Coronary artery (tissue), 2 donors: ENCODE data around the gene RNPS1.

Source experiments
- DNase-seq: peaks from one replicate; pipeline ENCODE4 v3.0.0-alpha.2; 2017; ENCODE audit warnings: low spot score
- H3K27ac ChIP-seq, 2 donors: fragments of 200-600 bp; sonication (generic); one replicate each; pipeline ENCODE4 v1.5.1; 2016 to 2019
- H3K4me3 ChIP-seq: fragments of 200-600 bp; sonication (generic); 2 replicates; pipeline ENCODE4 v1.5.1; 2016; ENCODE audit warnings: mild to moderate bottlenecking, moderate library complexity
- CTCF ChIP-seq: fragments of 200-600 bp; sonication (generic); IDR thresholded peaks from one replicate; pipeline ENCODE4 v1.5.1; 2019; ENCODE audit warnings: antibody characterized with exemption

RNPS1 gene

DNA sequence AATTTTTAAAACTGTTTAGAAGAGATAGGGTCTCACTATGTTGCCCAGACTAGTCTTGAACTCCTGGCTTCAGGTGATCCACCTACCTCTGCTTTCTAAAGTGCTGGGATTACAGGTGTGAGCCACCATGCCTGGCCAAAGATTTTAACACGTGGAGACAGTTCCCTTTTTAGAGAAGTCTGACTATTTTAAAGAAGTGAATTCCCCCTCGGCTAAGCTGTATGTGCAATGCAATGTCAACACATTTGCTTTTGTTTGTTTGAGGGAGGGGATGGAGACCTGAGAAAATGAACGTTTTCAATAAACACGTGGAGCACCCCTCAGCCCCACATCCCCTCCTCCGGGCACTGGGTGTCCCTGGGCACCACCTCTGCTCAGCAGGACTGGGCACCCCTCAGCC, 14.3 kb upstream of the RNPS1 start:
- H3K4me3 ChIP-seq: no peak overlapping the region
- H3K27ac ChIP-seq: no peak overlapping the region
- DNase-seq: no peak
- TF ChIP-seq CTCF: no peak

- no peak for DNase-seq
- Histone ChIP-seq H3K4me3 (no peak overlapping the region), H3K27ac (no peak overlapping the region)
- TF ChIP-seq CTCF: no peak
Measured at GRCh38 chr16:2280981-2281542, 13.1 kb upstream of the RNPS1 start.

DNA sequence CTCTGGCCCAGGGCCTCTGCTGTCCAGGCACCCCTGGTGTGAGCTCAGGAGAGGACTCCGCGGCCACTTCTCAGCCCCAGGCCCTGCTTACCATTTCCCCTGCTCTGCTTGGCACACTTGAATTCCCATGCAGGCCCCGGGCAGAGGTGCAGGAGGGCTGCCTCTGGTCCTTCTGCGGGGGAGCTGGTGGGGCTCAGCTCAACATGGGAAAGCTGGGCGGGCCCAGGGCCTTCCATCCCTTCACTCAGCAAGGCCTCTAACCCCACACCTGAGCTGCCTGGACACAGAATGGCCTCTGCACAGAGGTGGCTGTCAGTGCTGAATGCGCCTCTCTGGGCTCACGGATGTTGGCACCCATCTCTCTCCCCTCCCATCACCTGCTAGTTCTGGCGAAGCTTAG, 12.5 kb upstream of the RNPS1 start:
- TF ChIP-seq CTCF: no peak
- H3K4me3 ChIP-seq: no peak overlapping the region
- H3K27ac ChIP-seq: no peak overlapping the region
- no peak for DNase-seq

DNA sequence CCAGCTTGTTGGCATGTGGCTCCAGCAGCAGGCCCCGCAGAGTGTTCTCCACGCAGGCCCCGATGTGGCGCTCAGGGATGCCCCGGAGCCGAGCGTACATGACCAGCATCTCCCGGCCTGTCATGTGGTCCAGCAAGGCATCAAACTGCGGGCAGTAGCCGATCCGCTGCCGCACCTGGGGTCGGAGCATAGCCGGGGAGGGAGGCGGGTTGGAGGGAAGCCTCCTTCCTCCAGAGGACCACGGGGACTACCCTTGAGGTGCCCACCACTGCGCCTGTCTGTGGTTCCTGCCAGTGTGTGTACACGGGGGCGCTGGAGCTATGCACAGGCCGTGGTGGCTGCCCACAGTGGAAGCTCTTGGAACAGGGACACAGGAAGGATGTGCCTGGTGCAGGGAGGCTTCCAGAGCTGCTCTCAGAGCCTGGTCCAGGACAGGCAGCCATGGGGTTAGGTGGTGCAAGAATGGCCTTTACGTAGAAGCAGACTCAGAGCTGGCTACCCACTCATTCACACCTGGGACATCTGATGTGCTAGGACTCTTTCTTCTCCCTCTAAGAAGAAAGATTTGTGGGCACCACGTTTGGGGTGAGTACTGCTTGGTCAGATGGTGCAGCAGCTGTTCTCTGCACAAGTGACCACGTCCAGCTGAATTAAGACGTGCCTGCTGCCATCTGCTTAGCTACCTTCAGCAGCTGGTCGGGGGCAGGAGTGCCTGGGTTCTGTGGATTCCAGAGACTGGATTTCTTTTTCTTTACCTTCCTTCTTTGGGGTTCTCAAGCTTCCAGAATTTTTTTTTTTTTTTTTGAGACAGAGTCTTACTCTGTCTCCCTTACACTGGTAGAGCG, 11.3 kb upstream of the RNPS1 start:
- Histone ChIP-seq H3K4me3 (no peak overlapping the region), H3K27ac (no peak overlapping the region)
- TF ChIP-seq CTCF: no peak
- no peak for DNase-seq

DNA sequence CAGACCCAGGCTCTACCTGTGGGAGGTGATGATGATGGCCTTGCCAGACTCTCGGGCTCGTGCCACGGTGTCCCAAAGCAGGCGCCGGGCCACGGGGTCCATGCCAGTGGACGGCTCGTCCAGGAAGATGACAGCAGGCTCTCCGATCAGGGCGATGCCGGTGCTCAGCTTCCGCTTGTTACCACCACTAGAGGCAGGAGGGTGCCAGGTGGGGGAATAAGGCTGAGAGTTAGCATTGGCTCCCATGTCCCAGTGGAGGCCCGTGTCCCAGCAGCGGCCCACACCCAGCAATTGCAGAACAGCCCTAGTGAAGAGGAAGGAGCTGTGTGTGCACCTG, 10.3 kb upstream of the RNPS1 start:
- no peak overlapping the region for H3K27ac ChIP-seq
- no peak overlapping the region for H3K4me3 ChIP-seq
- no peak for DNase-seq
- TF ChIP-seq CTCF: no peak

GRCh38 chr16:2277466-2278271, 9.7 kb upstream of the RNPS1 start:
- no peak for DNase-seq
- TF ChIP-seq CTCF: no peak
- Histone ChIP-seq H3K4me3 (no peak overlapping the region), H3K27ac (no peak overlapping the region)
